HEK293T (cell line): ENCODE measurements around the gene KLK6.
"Not testable (repeated sequence)": the region's sequence is repeated elsewhere in the genome, so short reads cannot be mapped to it uniquely, and the experiment has no call there.

Source experiments
- ARNT ChIP-seq: fragments of 450-650 bp; IDR thresholded peaks from 2 replicates; pipeline ENCODE4 v1.6.1; 2017; ENCODE audit warnings: mild to moderate bottlenecking
- BHLHE40 ChIP-seq: fragments of 450-650 bp; IDR thresholded peaks from 2 replicates; pipeline ENCODE4 v1.6.1; 2016; ENCODE audit warnings: mild to moderate bottlenecking, moderate library complexity, borderline replicate concordance
- CTBP1 ChIP-seq: fragments of 450-650 bp; IDR thresholded peaks from 2 replicates; pipeline ENCODE4 v1.6.1; 2016; ENCODE audit warnings: borderline replicate concordance
- ELF4 ChIP-seq: fragments of 450-650 bp; IDR thresholded peaks from 2 replicates; pipeline ENCODE4 v1.6.1; 2017; ENCODE audit warnings: antibody characterized with exemption
- FOXA1 ChIP-seq: fragments of 450-650 bp; IDR thresholded peaks from 2 replicates; pipeline ENCODE4 v1.6.1; 2016; ENCODE audit warnings: mild to moderate bottlenecking
- FOXK2 ChIP-seq: fragments of 450-650 bp; IDR thresholded peaks from 2 replicates; pipeline ENCODE4 v1.6.1; 2016; ENCODE audit warnings: mild to moderate bottlenecking
- FOXM1 ChIP-seq: fragments of 450-650 bp; IDR thresholded peaks from 2 replicates; pipeline ENCODE4 v1.6.1; 2017; ENCODE audit warnings: mild to moderate bottlenecking, borderline replicate concordance
- HDGF ChIP-seq: fragments of 450-650 bp; IDR thresholded peaks from 2 replicates; pipeline ENCODE4 v1.6.1; 2017; ENCODE audit warnings: antibody characterized with exemption, borderline replicate concordance
- PKNOX1 ChIP-seq: fragments of 450-650 bp; IDR thresholded peaks from 2 replicates; pipeline ENCODE4 v1.6.1; 2016
- SP1 ChIP-seq: fragments of 450-650 bp; IDR thresholded peaks from 2 replicates; pipeline ENCODE4 v1.6.1; 2017
- ZNF384 ChIP-seq: fragments of 450-650 bp; IDR thresholded peaks from 2 replicates; pipeline ENCODE4 v1.6.1; 2016

- TF ChIP-seq CTBP1, FOXK2, SP1, HDGF, BHLHE40, ARNT, FOXA1, FOXM1, ELF4, ZNF384, PKNOX1: not testable (repeated sequence)
Measured at GRCh38 chr19:50984416-50984815, 15.0 kb upstream of the KLK6 start.
